Muscle of arm (tissue), 12 donors: ENCODE measurements around the gene PAEP. TPM values are rescaled to one million over a fixed set of nuclear protein-coding genes. Genes with fewer than 3 reads are reported as not detected.
"Not testable (repeated sequence)": the region's sequence is repeated elsewhere in the genome, so short reads cannot be mapped to it uniquely, and the experiment has no call there.

Source experiments
- DNase-seq: peaks from one replicate; pipeline ENCODE4 v3.0.0-alpha.2; 2013
- polyA plus RNA-seq, 12 donors: library from polyadenylated mRNA; unstranded; fragments of 120-200 nt; gene quantifications; one replicate each; pipeline ENCODE4 v1.2.1, GENCODE V29; 2013; ENCODE audit not compliant: insufficient read length in 12 of 12

PAEP gene
- polyA plus RNA-seq, 12 donors = 0.56 to 13.0 (median 1.4) TPM; not detected in 7

GRCh38 chr9:135525241-135526088 is 36.1 kb upstream of the PAEP start:
- no peak for DNase-seq

- DNase-seq = no peak
Measured at GRCh38 chr9:135526089-135526729, 35.3 kb upstream of the PAEP start.

- no peak for DNase-seq
Measured at GRCh38 chr9:135526730-135527571, 34.6 kb upstream of the PAEP start.

- DNase-seq = not testable (repeated sequence)
Measured at GRCh38 chr9:135528842-135529435, 32.6 kb upstream of the PAEP start.

GRCh38 chr9:135530146-135530545 is 31.4 kb upstream of the PAEP start:
- no peak for DNase-seq

- no peak for DNase-seq
Measured at GRCh38 chr9:135531096-135531495, 30.5 kb upstream of the PAEP start.

GRCh38 chr9:135533113-135533512 is 28.4 kb upstream of the PAEP start:
- DNase-seq = no peak

- no peak for DNase-seq
Measured at GRCh38 chr9:135533674-135534073, 27.9 kb upstream of the PAEP start.

- DNase-seq = not testable (repeated sequence)
Measured at GRCh38 chr9:135534192-135534711, 27.3 kb upstream of the PAEP start.

- DNase-seq = not testable (repeated sequence)
Measured at GRCh38 chr9:135534826-135535225, 26.7 kb upstream of the PAEP start.

GRCh38 chr9:135535631-135536030 is 25.9 kb upstream of the PAEP start:
- not testable (repeated sequence) for DNase-seq

GRCh38 chr9:135536216-135536615 is 25.3 kb upstream of the PAEP start:
- DNase-seq = no peak

- not testable (repeated sequence) for DNase-seq
Measured at GRCh38 chr9:135543262-135543894, 18.2 kb upstream of the PAEP start.

- no peak for DNase-seq
Measured at GRCh38 chr9:135544981-135545635, 16.4 kb upstream of the PAEP start.

- DNase-seq = not testable (repeated sequence)
Measured at GRCh38 chr9:135545646-135546176, 15.8 kb upstream of the PAEP start, which contains the start of gene OBP2A. TSS of gene OBP2A (plus strand) at chr9:135546126. CDS start at chr9:135546181, 55 bp downstream.

GRCh38 chr9:135546792-135547617 is 14.6 kb upstream of the PAEP start:
- not testable (repeated sequence) for DNase-seq

GRCh38 chr9:135547756-135548736 is 13.5 kb upstream of the PAEP start:
- DNase-seq = no peak
